Peyer's patch (tissue), 4 donors: ENCODE results near the gene CHRNG.

ENCODE experiments used
- POLR2A ChIP-seq, 2 donors: fragments of 450-650 bp; IDR thresholded peaks; one replicate each; pipeline ENCODE4 v1.5.1; 2017; ENCODE audit warnings: antibody characterized with exemption in 2 of 2, mild to moderate bottlenecking in 2 of 2, moderate library complexity in 2 of 2
- TF ChIP-seq, protein P1 (sequence below), 6 experiments: fragments of 450-650 bp in 4 of 6; fragments of 200-600 bp in 2 of 6; sonication (generic) in 1 of 6; IDR thresholded peaks; one replicate each; pipeline ENCODE4 v1.5.1; 2017 to 2019; ENCODE audit warnings: antibody characterized with exemption in 6 of 6, mild to moderate bottlenecking in 3 of 6, moderate library complexity in 1 of 6

DNA sequence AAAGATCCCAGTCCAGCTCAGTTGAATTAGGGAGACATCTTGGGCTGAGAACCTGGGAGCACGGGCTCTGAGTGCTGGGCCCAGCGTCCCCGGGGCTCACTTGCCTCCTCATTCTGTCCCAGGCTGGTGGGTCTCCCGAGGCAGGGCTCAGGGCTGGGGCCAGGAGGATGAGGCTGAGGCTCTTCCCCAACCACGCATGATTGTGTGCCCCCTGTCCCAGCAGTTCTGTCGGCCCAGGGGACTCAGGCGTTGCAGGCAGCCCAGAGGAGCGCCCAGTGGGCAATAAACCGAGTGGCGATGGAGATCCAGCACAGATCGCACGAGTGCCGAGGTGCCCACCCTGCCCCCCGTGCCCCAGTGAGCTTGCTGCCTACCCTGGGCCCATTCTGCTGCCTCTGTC lies 18.4 kb upstream of the CHRNG start:
- no peak for TF ChIP-seq POLR2A (IDR thresholded peaks at IDR 0.05)
- TF ChIP-seq, protein P1, sequence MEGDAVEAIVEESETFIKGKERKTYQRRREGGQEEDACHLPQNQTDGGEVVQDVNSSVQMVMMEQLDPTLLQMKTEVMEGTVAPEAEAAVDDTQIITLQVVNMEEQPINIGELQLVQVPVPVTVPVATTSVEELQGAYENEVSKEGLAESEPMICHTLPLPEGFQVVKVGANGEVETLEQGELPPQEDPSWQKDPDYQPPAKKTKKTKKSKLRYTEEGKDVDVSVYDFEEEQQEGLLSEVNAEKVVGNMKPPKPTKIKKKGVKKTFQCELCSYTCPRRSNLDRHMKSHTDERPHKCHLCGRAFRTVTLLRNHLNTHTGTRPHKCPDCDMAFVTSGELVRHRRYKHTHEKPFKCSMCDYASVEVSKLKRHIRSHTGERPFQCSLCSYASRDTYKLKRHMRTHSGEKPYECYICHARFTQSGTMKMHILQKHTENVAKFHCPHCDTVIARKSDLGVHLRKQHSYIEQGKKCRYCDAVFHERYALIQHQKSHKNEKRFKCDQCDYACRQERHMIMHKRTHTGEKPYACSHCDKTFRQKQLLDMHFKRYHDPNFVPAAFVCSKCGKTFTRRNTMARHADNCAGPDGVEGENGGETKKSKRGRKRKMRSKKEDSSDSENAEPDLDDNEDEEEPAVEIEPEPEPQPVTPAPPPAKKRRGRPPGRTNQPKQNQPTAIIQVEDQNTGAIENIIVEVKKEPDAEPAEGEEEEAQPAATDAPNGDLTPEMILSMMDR (IDR thresholded peaks at IDR 0.05): no peak
